Activated naive CD8-positive, alpha-beta T cell treated with anti-CD3 and anti-CD28 coated beads for 36 hours (primary cell): ENCODE measurements around the gene NRTN. TPM values are rescaled to one million over a fixed set of nuclear protein-coding genes. Genes with fewer than 3 reads are reported as not detected.
A peak's percentile ranks its signal among the peaks of the same experiment; 100 is the strongest.

Experiments
- DNase-seq: peaks from one replicate; pipeline ENCODE4 v3.0.0; 2021
- H3K27ac Mint-ChIP-seq: one replicate; pipeline ENCODE4 v1.8.0; 2022; ENCODE audit warnings: mild to moderate bottlenecking, moderate library complexity, mixed read lengths
- H3K27me3 Mint-ChIP-seq: one replicate; pipeline ENCODE4 v1.8.0; 2022; ENCODE audit warnings: mild to moderate bottlenecking, mixed read lengths
- H3K36me3 Mint-ChIP-seq: one replicate; pipeline ENCODE4 v1.8.0; 2021; ENCODE audit warnings: mild to moderate bottlenecking, mixed read lengths
- H3K4me1 Mint-ChIP-seq: one replicate; pipeline ENCODE4 v1.8.0; 2021; ENCODE audit warnings: mixed read lengths
- H3K4me3 Mint-ChIP-seq: one replicate; pipeline ENCODE4 v1.8.0; 2022; ENCODE audit warnings: mild to moderate bottlenecking, moderate library complexity, mixed read lengths
- H3K9me3 Mint-ChIP-seq: one replicate; pipeline ENCODE4 v1.8.0; 2022; ENCODE audit warnings: mixed read lengths
- total RNA-seq, 2 experiments: library from RNA; stranded (reverse); gene quantifications; one replicate each; pipeline ENCODE4 v1.2.3, GENCODE V29; 2021

NRTN gene
- total RNA-seq, 2 experiments from 2014 or later: 0.21 to 0.38 TPM

GRCh38 chr19:5820785-5821184 is 15.9 kb downstream of the NRTN start:
- Mint-ChIP-seq H3K4me3 (no peak overlapping the region), H3K27ac (no peak overlapping the region), H3K36me3 (no peaks in the 10 kb centered on the region), H3K4me1 (no peaks in the 10 kb centered on the region), H3K27me3 (peaks cover 4% of the 10 kb centered on the region), H3K9me3 (no peaks in the 10 kb centered on the region)
- DNase-seq: no peak

- DNase-seq: no peak
- Mint-ChIP-seq H3K4me3 (no peak overlapping the region), H3K9me3 (no peaks in the 10 kb centered on the region), H3K36me3 (no peaks in the 10 kb centered on the region), H3K27me3 (no peaks in the 10 kb centered on the region), H3K4me1 (peaks cover under 1% of the 10 kb centered on the region), H3K27ac (no peak overlapping the region)
Observed at GRCh38 chr19:5821521-5822180, 16.8 kb downstream of the NRTN start.

- Mint-ChIP-seq H3K4me1 (peaks cover 7% of the 10 kb centered on the region), H3K36me3 (no peaks in the 10 kb centered on the region), H3K9me3 (no peaks in the 10 kb centered on the region), H3K4me3 (no peak overlapping the region), H3K27ac (no peak overlapping the region), H3K27me3 (no peaks in the 10 kb centered on the region)
- DNase-seq: no peak
Observed at GRCh38 chr19:5822181-5822844, 17.4 kb downstream of the NRTN start.

GRCh38 chr19:5823579-5824281 is 18.9 kb downstream of the NRTN start:
- H3K36me3 Mint-ChIP-seq: no peaks in the 10 kb centered on the region
- no peak overlapping the region for H3K27ac Mint-ChIP-seq
- H3K9me3 Mint-ChIP-seq: no peaks in the 10 kb centered on the region
- no peak for DNase-seq
- H3K4me1 Mint-ChIP-seq: peaks cover 11% of the 10 kb centered on the region
- H3K4me3 Mint-ChIP-seq: no peak overlapping the region
- no peaks in the 10 kb centered on the region for H3K27me3 Mint-ChIP-seq

GRCh38 chr19:5824751-5825150 is 19.9 kb downstream of the NRTN start:
- H3K27me3 Mint-ChIP-seq: no peaks in the 10 kb centered on the region
- no peak for DNase-seq
- no peaks in the 10 kb centered on the region for H3K36me3 Mint-ChIP-seq
- H3K27ac Mint-ChIP-seq: no peak overlapping the region
- H3K4me3 Mint-ChIP-seq: no peak overlapping the region
- H3K4me1 Mint-ChIP-seq: peaks cover 13% of the 10 kb centered on the region
- H3K9me3 Mint-ChIP-seq: no peaks in the 10 kb centered on the region

- no peak for DNase-seq
- no peak overlapping the region for H3K4me3 Mint-ChIP-seq
- no peaks in the 10 kb centered on the region for H3K27me3 Mint-ChIP-seq
- no peak overlapping the region for H3K27ac Mint-ChIP-seq
- peaks cover 13% of the 10 kb centered on the region for H3K4me1 Mint-ChIP-seq
- no peaks in the 10 kb centered on the region for H3K9me3 Mint-ChIP-seq
- H3K36me3 Mint-ChIP-seq: no peaks in the 10 kb centered on the region
Observed at GRCh38 chr19:5825178-5825577, 20.3 kb downstream of the NRTN start.

GRCh38 chr19:5826531-5827341 is 21.9 kb downstream of the NRTN start:
- Mint-ChIP-seq H3K4me3 (peak overlapping the region; percentile 83), H3K27ac (peak overlapping the region; percentile 83), H3K27me3 (no peaks in the 10 kb centered on the region), H3K36me3 (no peaks in the 10 kb centered on the region), H3K9me3 (no peaks in the 10 kb centered on the region), H3K4me1 (peaks cover 13% of the 10 kb centered on the region)
- peak; percentile 42 for DNase-seq

- no peaks in the 10 kb centered on the region for H3K27me3 Mint-ChIP-seq
- H3K9me3 Mint-ChIP-seq: no peaks in the 10 kb centered on the region
- H3K36me3 Mint-ChIP-seq: no peaks in the 10 kb centered on the region
- DNase-seq: no peak
- H3K4me3 Mint-ChIP-seq: peak overlapping the region; percentile 83
- H3K4me1 Mint-ChIP-seq: peaks cover 13% of the 10 kb centered on the region
- peak overlapping the region; percentile 83 for H3K27ac Mint-ChIP-seq
Observed at GRCh38 chr19:5827342-5827890, 22.5 kb downstream of the NRTN start.

- Mint-ChIP-seq H3K4me3 (peak overlapping the region; percentile 99), H3K27me3 (no peaks in the 10 kb centered on the region), H3K4me1 (peaks cover 13% of the 10 kb centered on the region), H3K36me3 (no peaks in the 10 kb centered on the region), H3K9me3 (no peaks in the 10 kb centered on the region), H3K27ac (peak overlapping the region; percentile 99)
- peak; percentile 97 for DNase-seq
Observed at GRCh38 chr19:5827891-5828660, 23.2 kb downstream of the NRTN start.

- peak overlapping the region; percentile 99 for H3K27ac Mint-ChIP-seq
- H3K36me3 Mint-ChIP-seq: no peaks in the 10 kb centered on the region
- DNase-seq: peak; percentile 46
- peak overlapping the region; percentile 99 for H3K4me3 Mint-ChIP-seq
- H3K4me1 Mint-ChIP-seq: peaks cover 13% of the 10 kb centered on the region
- no peaks in the 10 kb centered on the region for H3K27me3 Mint-ChIP-seq
- H3K9me3 Mint-ChIP-seq: no peaks in the 10 kb centered on the region
Observed at GRCh38 chr19:5828661-5829566, 24.0 kb downstream of the NRTN start.

- H3K4me1 Mint-ChIP-seq: peaks cover 13% of the 10 kb centered on the region
Observed at GRCh38 chr19:5829567-5830310, 24.9 kb downstream of the NRTN start.

GRCh38 chr19:5831159-5831558 is 26.3 kb downstream of the NRTN start:
- Mint-ChIP-seq H3K27me3 (no peaks in the 10 kb centered on the region), H3K36me3 (no peaks in the 10 kb centered on the region), H3K9me3 (no peaks in the 10 kb centered on the region), H3K27ac (no peak overlapping the region), H3K4me3 (no peak overlapping the region), H3K4me1 (peaks cover 13% of the 10 kb centered on the region)
- DNase-seq: no peak

More at GRCh38 chr19:5829567-5830310, 24.9 kb downstream of the NRTN start:
- peak overlapping the region; percentile 99 for H3K4me3 Mint-ChIP-seq
- no peak for DNase-seq
- no peaks in the 10 kb centered on the region for H3K36me3 Mint-ChIP-seq
- no peaks in the 10 kb centered on the region for H3K27me3 Mint-ChIP-seq
- no peak overlapping the region for H3K27ac Mint-ChIP-seq
- H3K9me3 Mint-ChIP-seq: no peaks in the 10 kb centered on the region

- Mint-ChIP-seq H3K4me1 (peaks cover 8% of the 10 kb centered on the region), H3K36me3 (no peaks in the 10 kb centered on the region)
- no peak for DNase-seq
Observed at GRCh38 chr19:5832061-5832460, 27.2 kb downstream of the NRTN start.

More at GRCh38 chr19:5832061-5832460, 27.2 kb downstream of the NRTN start:
- no peaks in the 10 kb centered on the region for H3K27me3 Mint-ChIP-seq
- H3K4me3 Mint-ChIP-seq: no peak overlapping the region
- no peak overlapping the region for H3K27ac Mint-ChIP-seq
- no peaks in the 10 kb centered on the region for H3K9me3 Mint-ChIP-seq
